ENCODE measurements around the gene NACA2.

NACA2 gene

DNA sequence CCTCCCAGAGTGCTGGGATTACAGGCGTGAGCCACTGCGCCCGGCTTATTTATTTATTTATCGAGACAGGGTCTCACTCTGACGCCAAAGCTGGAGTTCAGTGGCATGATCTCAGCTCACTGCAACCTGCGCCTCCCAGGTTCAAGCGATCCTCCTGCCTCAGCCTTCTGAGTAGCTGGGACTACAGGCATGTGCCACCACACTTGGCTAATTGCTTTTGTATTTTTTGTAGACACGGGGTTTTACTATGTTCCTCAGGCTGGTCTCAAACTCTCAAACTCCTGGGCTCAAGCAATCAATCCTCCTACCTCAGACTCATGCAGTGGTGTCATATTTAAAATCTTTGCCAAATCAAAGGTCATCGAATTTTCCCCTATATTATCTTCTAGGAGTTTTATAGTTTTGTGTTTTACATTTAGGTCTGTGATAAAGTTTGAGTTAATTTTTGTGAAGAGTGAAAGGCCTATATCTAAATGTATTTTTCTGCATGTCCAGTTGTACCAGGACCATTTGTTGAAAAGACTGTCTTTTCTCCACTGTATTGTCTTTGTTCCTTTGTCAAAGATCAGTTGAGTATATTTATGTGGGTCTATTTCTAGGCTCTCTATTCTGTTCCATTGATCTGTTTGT is 47.1 kb downstream of the NACA2 start:
- no peak for DNase-seq

DNA sequence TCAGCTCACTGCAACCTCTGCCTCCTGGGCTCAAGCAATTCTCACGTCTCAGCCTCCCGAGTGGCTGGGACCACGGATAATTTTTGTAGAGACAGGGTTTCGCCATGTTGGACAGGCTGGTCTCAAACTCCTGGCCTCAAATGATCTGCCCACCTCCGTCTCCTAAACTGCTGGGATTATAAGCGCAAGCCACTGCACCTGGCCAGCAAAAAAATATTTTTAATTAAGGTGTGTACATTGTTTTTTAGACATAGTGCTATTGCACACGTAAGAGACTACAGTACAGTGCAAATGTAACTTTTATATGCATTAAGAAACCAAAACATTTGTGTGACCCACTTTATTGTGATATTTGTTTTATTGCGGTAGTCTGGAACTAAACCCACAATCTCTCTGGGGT is 49.0 kb downstream of the NACA2 start:
- DNase-seq, result no peak

- DNase-seq, result no peak
Measured at GRCh38 chr17:61540874-61541273, 50.1 kb downstream of the NACA2 start.

All from stimulated activated CD4-positive, alpha-beta T cell treated with anti-CD3 and anti-CD28 coated beads, Interleukin-4, amount 100 ng/mL, for 4 hours (primary cell).